Liver (tissue), 3 donors: ENCODE data around the gene RNF111.

Experiments used
- EGR1 ChIP-seq, 2 donors: IDR thresholded peaks; 2 replicates each; pipeline ENCODE4 v1.6.1; 2016 to 2018; ENCODE audit warnings: antibody characterized with exemption in 2 of 2, low read depth in 2 of 2
- JUND ChIP-seq, 2 donors: IDR thresholded peaks; 2 replicates each; pipeline ENCODE4 v1.6.1; 2016; ENCODE audit warnings: antibody characterized with exemption in 2 of 2
- RXRA ChIP-seq, 2 donors: IDR thresholded peaks; 2 replicates each; pipeline ENCODE4 v1.6.1; 2017 to 2018; ENCODE audit warnings: antibody characterized with exemption in 2 of 2, mild to moderate bottlenecking in 1 of 2
- SP1 ChIP-seq: IDR thresholded peaks from 2 replicates; pipeline ENCODE4 v1.6.1; 2018; ENCODE audit warnings: antibody characterized with exemption, mild to moderate bottlenecking
- YY1 ChIP-seq: IDR thresholded peaks from 2 replicates; pipeline ENCODE4 v1.6.1; 2016; ENCODE audit warnings: antibody characterized with exemption, mild to moderate bottlenecking
- TF ChIP-seq, protein P1 (sequence below): fragments of 150-350 bp; IDR thresholded peaks from 2 replicates; pipeline ENCODE4 v1.5.1; 2017; ENCODE audit warnings: improper control_type of control experiment, low read depth, low read length; ENCODE audit not compliant: missing input control
- TF ChIP-seq, protein P2 (sequence below): IDR thresholded peaks from 2 replicates; pipeline ENCODE4 v1.6.1; 2016; ENCODE audit warnings: antibody characterized with exemption
- TF ChIP-seq, protein P3 (sequence below): IDR thresholded peaks from 2 replicates; pipeline ENCODE4 v1.6.1; 2016; ENCODE audit warnings: antibody characterized with exemption, mild to moderate bottlenecking
- TF ChIP-seq, protein P4 (sequence below): IDR thresholded peaks from 2 replicates; pipeline ENCODE4 v1.6.1; 2016; ENCODE audit warnings: antibody characterized with exemption
- donor health status: healthy.
- donor health status: healthy.

DNA sequence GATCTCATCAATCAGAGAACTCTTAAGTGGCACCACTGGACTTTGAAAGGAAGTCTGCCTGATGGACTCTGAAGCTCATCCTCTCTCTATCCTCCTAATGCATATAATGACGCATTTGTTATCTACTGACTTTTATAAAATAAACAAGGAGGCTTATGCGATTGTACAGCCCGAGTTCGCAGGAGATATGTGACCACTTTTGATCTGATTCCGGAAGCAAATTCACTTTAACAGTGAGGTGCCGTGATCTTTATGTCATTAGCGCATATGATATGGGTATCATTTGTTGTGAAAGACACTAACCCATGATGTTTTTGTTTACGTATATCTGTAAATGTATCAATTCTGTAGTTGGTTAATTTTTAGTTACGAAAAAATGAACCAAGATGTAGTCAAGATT, 427 bp upstream of the RNF111 start:
- TF ChIP-seq, protein P1, sequence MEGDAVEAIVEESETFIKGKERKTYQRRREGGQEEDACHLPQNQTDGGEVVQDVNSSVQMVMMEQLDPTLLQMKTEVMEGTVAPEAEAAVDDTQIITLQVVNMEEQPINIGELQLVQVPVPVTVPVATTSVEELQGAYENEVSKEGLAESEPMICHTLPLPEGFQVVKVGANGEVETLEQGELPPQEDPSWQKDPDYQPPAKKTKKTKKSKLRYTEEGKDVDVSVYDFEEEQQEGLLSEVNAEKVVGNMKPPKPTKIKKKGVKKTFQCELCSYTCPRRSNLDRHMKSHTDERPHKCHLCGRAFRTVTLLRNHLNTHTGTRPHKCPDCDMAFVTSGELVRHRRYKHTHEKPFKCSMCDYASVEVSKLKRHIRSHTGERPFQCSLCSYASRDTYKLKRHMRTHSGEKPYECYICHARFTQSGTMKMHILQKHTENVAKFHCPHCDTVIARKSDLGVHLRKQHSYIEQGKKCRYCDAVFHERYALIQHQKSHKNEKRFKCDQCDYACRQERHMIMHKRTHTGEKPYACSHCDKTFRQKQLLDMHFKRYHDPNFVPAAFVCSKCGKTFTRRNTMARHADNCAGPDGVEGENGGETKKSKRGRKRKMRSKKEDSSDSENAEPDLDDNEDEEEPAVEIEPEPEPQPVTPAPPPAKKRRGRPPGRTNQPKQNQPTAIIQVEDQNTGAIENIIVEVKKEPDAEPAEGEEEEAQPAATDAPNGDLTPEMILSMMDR: no peak
- TF ChIP-seq, protein P2, sequence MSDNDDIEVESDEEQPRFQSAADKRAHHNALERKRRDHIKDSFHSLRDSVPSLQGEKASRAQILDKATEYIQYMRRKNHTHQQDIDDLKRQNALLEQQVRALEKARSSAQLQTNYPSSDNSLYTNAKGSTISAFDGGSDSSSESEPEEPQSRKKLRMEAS: no peak
- TF ChIP-seq, protein P3, sequence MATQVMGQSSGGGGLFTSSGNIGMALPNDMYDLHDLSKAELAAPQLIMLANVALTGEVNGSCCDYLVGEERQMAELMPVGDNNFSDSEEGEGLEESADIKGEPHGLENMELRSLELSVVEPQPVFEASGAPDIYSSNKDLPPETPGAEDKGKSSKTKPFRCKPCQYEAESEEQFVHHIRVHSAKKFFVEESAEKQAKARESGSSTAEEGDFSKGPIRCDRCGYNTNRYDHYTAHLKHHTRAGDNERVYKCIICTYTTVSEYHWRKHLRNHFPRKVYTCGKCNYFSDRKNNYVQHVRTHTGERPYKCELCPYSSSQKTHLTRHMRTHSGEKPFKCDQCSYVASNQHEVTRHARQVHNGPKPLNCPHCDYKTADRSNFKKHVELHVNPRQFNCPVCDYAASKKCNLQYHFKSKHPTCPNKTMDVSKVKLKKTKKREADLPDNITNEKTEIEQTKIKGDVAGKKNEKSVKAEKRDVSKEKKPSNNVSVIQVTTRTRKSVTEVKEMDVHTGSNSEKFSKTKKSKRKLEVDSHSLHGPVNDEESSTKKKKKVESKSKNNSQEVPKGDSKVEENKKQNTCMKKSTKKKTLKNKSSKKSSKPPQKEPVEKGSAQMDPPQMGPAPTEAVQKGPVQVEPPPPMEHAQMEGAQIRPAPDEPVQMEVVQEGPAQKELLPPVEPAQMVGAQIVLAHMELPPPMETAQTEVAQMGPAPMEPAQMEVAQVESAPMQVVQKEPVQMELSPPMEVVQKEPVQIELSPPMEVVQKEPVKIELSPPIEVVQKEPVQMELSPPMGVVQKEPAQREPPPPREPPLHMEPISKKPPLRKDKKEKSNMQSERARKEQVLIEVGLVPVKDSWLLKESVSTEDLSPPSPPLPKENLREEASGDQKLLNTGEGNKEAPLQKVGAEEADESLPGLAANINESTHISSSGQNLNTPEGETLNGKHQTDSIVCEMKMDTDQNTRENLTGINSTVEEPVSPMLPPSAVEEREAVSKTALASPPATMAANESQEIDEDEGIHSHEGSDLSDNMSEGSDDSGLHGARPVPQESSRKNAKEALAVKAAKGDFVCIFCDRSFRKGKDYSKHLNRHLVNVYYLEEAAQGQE: no peak
- TF ChIP-seq JUND (IDR thresholded peaks at IDR 0.05): no peak
- TF ChIP-seq, protein P4, sequence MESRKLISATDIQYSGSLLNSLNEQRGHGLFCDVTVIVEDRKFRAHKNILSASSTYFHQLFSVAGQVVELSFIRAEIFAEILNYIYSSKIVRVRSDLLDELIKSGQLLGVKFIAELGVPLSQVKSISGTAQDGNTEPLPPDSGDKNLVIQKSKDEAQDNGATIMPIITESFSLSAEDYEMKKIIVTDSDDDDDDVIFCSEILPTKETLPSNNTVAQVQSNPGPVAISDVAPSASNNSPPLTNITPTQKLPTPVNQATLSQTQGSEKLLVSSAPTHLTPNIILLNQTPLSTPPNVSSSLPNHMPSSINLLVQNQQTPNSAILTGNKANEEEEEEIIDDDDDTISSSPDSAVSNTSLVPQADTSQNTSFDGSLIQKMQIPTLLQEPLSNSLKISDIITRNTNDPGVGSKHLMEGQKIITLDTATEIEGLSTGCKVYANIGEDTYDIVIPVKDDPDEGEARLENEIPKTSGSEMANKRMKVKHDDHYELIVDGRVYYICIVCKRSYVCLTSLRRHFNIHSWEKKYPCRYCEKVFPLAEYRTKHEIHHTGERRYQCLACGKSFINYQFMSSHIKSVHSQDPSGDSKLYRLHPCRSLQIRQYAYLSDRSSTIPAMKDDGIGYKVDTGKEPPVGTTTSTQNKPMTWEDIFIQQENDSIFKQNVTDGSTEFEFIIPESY: no peak
- TF ChIP-seq EGR1 (IDR thresholded peaks at IDR 0.05; ENCODE audit: low read depth in 2 of 2): no peak
- no peak for TF ChIP-seq YY1
- TF ChIP-seq SP1: no peak
- no peak for TF ChIP-seq RXRA (IDR thresholded peaks at IDR 0.05)
